GM12878 (cell line): ENCODE results near the gene EPB41L4B. TPM values are rescaled to one million over a fixed set of nuclear protein-coding genes. Genes with fewer than 3 reads are reported as not detected.

Source experiments
- ATAC-seq: fragments of 200-7000 bp; cut with Tn5 transposase; 3 replicates; pipeline ENCODE4 v1.9.1; 2020; ENCODE audit warnings: mild to moderate bottlenecking, moderate library complexity
- BruUV-seq: library from RNA; stranded (reverse); fragments of 400-500 nt; replicated peaks from 2 replicates; lab custom pipeline; 2021; lab: Mats Ljungman, UMichigan
- CTCF ChIA-PET: fragments of 300-600 bp; sonication (Branson Sonifier 250); formaldehyde crosslinking; extraction: SDS; loops from one replicate; lab custom pipeline; 2021; ENCODE audit warnings: inconsistent platforms; lab: Yijun Ruan, JAX
- POLR2A ChIA-PET: fragments of 350-600 bp; formaldehyde crosslinking; extraction: SDS; loops from one replicate; lab custom pipeline; 2021; ENCODE audit warnings: inconsistent platforms; lab: Charles Lee
- RAD21 ChIA-PET: fragments of 300-600 bp; sonication (Branson Sonifier 250); formaldehyde crosslinking; loops from one replicate; lab custom pipeline; 2023; ENCODE audit warnings: antibody characterized with exemption; ENCODE audit not compliant: unreplicated experiment; lab: Charles Lee
- SMC1A ChIA-PET: fragments of 300-600 bp; sonication (Branson Sonifier 250); formaldehyde crosslinking; loops from one replicate; lab custom pipeline; 2023; ENCODE audit not compliant: unreplicated experiment, uncharacterized antibody; lab: Charles Lee
- DNase-seq: peaks from one replicate; pipeline ENCODE4 v3.0.0-alpha.2; 2011; ENCODE audit warnings: low read depth, low spot score
- FAIRE-seq: peaks from 3 replicates; lab custom pipeline; 2011; peaks lifted over from hg19 to GRCh38; lab: Jason Lieb, UNC
- H2AFZ ChIP-seq: 2 replicates; pipeline ENCODE4 v1.6.0; 2011; ENCODE audit warnings: low read depth, low read length, control low read depth; ENCODE audit not compliant: control insufficient read depth
- H3K27ac ChIP-seq: 2 replicates; pipeline ENCODE4 v1.5.1; 2011; ENCODE audit warnings: control low read depth; ENCODE audit not compliant: control insufficient read depth, insufficient read depth
- H3K27me3 ChIP-seq, 2 experiments: replicated peaks in 1 of 2; 2 replicates each; pipeline versions ENCODE4 v1.6.0 to v1.6.1; 2011; ENCODE audit warnings: low read length in 1 of 2; ENCODE audit not compliant: control insufficient read depth in 2 of 2, insufficient read depth in 2 of 2
- H3K36me3 ChIP-seq, 2 experiments: 2 replicates each; pipeline ENCODE4 v1.5.1; 2011; ENCODE audit warnings: low read length in 1 of 2; ENCODE audit not compliant: control insufficient read depth in 2 of 2, insufficient read depth in 2 of 2
- H3K4me1 ChIP-seq: 2 replicates; pipeline ENCODE4 v1.6.1; 2011; ENCODE audit warnings: mild to moderate bottlenecking, low read length, moderate library complexity, mixed read lengths; ENCODE audit not compliant: control insufficient read depth, insufficient read depth
- H3K4me2 ChIP-seq: 2 replicates; pipeline ENCODE4 v1.6.0; 2011; ENCODE audit warnings: control low read depth; ENCODE audit not compliant: control insufficient read depth, insufficient read depth
- H3K4me3 ChIP-seq: fragments of 200-600 bp; sonication (generic); 2 replicates; pipeline ENCODE4 v1.5.1; 2016
- H3K79me2 ChIP-seq: 2 replicates; pipeline ENCODE4 v1.6.0; 2011; ENCODE audit warnings: low read length; ENCODE audit not compliant: control insufficient read depth, insufficient read depth
- H3K9ac ChIP-seq: 2 replicates; pipeline ENCODE4 v1.8.0; 2011; ENCODE audit warnings: low read length, control low read depth, mixed read lengths; ENCODE audit not compliant: control insufficient read depth, insufficient read depth
- H3K9me3 ChIP-seq: replicated peaks from 3 replicates; pipeline ENCODE4 v1.5.1; 2011; ENCODE audit warnings: mild to moderate bottlenecking, low read length; ENCODE audit not compliant: control insufficient read depth, insufficient read depth
- H4K20me1 ChIP-seq: 2 replicates; pipeline ENCODE4 v1.6.0; 2011; ENCODE audit not compliant: control insufficient read depth, insufficient read depth
- ASH2L ChIP-seq: fragments of 300-600, 200-600 bp; sonication (generic); IDR thresholded peaks from 2 replicates; pipeline ENCODE4 v1.6.1; 2017; ENCODE audit warnings: low read depth, mild to moderate bottlenecking, borderline replicate concordance
- FOXM1 ChIP-seq: IDR thresholded peaks from 2 replicates; pipeline ENCODE4 v1.6.1; 2012; ENCODE audit warnings: low read depth, mild to moderate bottlenecking, inconsistent platforms, low read length, moderate library complexity
- IRF3 ChIP-seq: fragments of 450-650 bp; IDR thresholded peaks from 2 replicates; pipeline ENCODE4 v1.6.1; 2014; ENCODE audit warnings: mild to moderate bottlenecking
- NFIC ChIP-seq: IDR thresholded peaks from 2 replicates; pipeline ENCODE4 v1.6.1; 2012; ENCODE audit warnings: low read depth, mild to moderate bottlenecking, inconsistent platforms, low read length, moderate library complexity
- POLR2A ChIP-seq: IDR thresholded peaks from 2 replicates; pipeline ENCODE4 v1.6.1; 2011; ENCODE audit warnings: low read depth, mild to moderate bottlenecking, low read length
- RCOR1 ChIP-seq: conservative IDR thresholded peaks from 2 replicates; pipeline ENCODE4 v1.6.1; 2012; ENCODE audit warnings: low read depth, low read length, improper control_type of control experiment
- SIN3A ChIP-seq: IDR thresholded peaks from 2 replicates; pipeline ENCODE4 v1.6.1; 2012; ENCODE audit warnings: low read depth, low read length, improper control_type of control experiment
- YBX1 ChIP-seq: fragments of 450-650 bp; IDR thresholded peaks from 2 replicates; pipeline ENCODE4 v1.6.1; 2016; ENCODE audit warnings: antibody characterized with exemption
- ZNF622 ChIP-seq: fragments of 450-650 bp; IDR thresholded peaks from 2 replicates; pipeline ENCODE4 v1.6.1; 2017; ENCODE audit warnings: mild to moderate bottlenecking, inconsistent platforms
- WGBS: methylation state at CpG from one replicate; pipeline ENCODE4 v1.1.6; 2016; ENCODE audit warnings: low lambda C conversion rate; ENCODE audit not compliant: insufficient replicate concordance, insufficient coverage; ENCODE audit errors: missing lambda C conversion rate; 5-methylcytosine and 5-hydroxymethylcytosine counted together
- in situ Hi-C: fragments of 300-500 bp; cut with MboI; formaldehyde crosslinking; loops from 9 replicates; pipeline ENCODE4 v1.14.3; 2018; ENCODE audit warnings: mixed read lengths
- intact Hi-C: fragments of 100-400 bp; cut with micrococcal nuclease; formaldehyde crosslinking; loops from one replicate; pipeline ENCODE4 v1.14.2; 2022; ENCODE audit not compliant: unreplicated experiment
- polyA plus RNA-seq, 11 experiments: library from polyadenylated mRNA; depleted of rRNA in 4 of 11; unstranded in 6 of 11; stranded (reverse) in 5 of 11; fragments of >200 nt; fragmentation: Nextera tagmentation in 4 of 11; fragmentation: Illumina TruSeq in 1 of 11; extraction: Ambion mirVana in 4 of 11; extraction: Trizol in 1 of 11; gene quantifications; 1 replicate in 1 of 11; 2 replicates in 10 of 11; pipeline versions ENCODE4 v1.2.1 to v1.2.3, GENCODE V29; 2011 to 2016; ENCODE audit warnings: inconsistent platforms in 2 of 11, missing spikeins in 2 of 11, low read depth in 1 of 11
- total RNA-seq, 4 experiments: library from RNA; depleted of rRNA in 3 of 4; stranded (reverse); fragments of >200 nt in 3 of 4; fragmentation: Illumina TruSeq in 1 of 4; extraction: Trizol in 1 of 4; gene quantifications; 2 replicates each; pipeline versions ENCODE4 v1.2.1 to v1.2.3, GENCODE V29; 2013 to 2021
- TF ChIP-seq, protein P1 (sequence below): fragments of 450-650 bp; IDR thresholded peaks from 2 replicates; pipeline ENCODE4 v1.6.1; 2017; ENCODE audit warnings: mild to moderate bottlenecking, low read depth, inconsistent platforms; ENCODE audit not compliant: poor library complexity, severe bottlenecking

The EPB41L4B gene
- total and polyA plus RNA-seq, 10 of the 15 experiments (the other 5 are each of a cell fraction or from before 2014, with no cell fraction given): 0.04 to 0.75 (median 0.13) TPM; not detected in 1

- Histone ChIP-seq H3K36me3 (no peaks in the 10 kb centered on the region), H4K20me1 (no peaks in the 10 kb centered on the region), H2AFZ (no peak overlapping the region), H3K27ac (no peak overlapping the region), H3K4me2 (no peak overlapping the region), H3K4me1 (no peaks in the 10 kb centered on the region; the same call in 1 of the 2 replicates), H3K4me3 (no peak overlapping the region), H3K27me3 (peaks cover 0 to 2% of the 10 kb centered on the region in 2 experiments; a peak in 2 of 4 replicates), H3K9ac (no peak overlapping the region), H3K9me3 (no peaks in the 10 kb centered on the region), H3K79me2 (no peaks in the 10 kb centered on the region)
- DNase-seq (no peak), FAIRE-seq (no peak), ATAC-seq (no peak)
- POLR2A ChIA-PET: interaction anchor here (0.5 to 0.6 kb wide), 2 partner anchors 152 to 474 kb away, joined by 3 read pairs; no protein-coding TSS in a partner anchor
- CTCF ChIA-PET: interaction anchor here (0.6 to 3.2 kb wide), 9 partner anchors 10 to 274 kb away, joined by 3 to 14 read pairs (median 4); no protein-coding TSS in a partner anchor
- TF ChIP-seq FOXM1 (no peak), ZNF622 (no peak), RCOR1 (no peak), SIN3A (no peak), ASH2L (no peak), NFIC (no peak), YBX1 (no peak), POLR2A (no peak), IRF3 (no peak)
- TF ChIP-seq, protein P1, sequence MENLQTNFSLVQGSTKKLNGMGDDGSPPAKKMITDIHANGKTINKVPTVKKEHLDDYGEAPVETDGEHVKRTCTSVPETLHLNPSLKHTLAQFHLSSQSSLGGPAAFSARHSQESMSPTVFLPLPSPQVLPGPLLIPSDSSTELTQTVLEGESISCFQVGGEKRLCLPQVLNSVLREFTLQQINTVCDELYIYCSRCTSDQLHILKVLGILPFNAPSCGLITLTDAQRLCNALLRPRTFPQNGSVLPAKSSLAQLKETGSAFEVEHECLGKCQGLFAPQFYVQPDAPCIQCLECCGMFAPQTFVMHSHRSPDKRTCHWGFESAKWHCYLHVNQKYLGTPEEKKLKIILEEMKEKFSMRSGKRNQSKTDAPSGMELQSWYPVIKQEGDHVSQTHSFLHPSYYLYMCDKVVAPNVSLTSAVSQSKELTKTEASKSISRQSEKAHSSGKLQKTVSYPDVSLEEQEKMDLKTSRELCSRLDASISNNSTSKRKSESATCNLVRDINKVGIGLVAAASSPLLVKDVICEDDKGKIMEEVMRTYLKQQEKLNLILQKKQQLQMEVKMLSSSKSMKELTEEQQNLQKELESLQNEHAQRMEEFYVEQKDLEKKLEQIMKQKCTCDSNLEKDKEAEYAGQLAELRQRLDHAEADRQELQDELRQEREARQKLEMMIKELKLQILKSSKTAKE: no peak
- RAD21 ChIA-PET: interaction anchor here (0.6 to 1.7 kb wide), 4 partner anchors 113 to 249 kb away, joined by 3 to 8 read pairs (median 4); no protein-coding TSS in a partner anchor
- in situ Hi-C loops: loop anchor here (10.0 kb wide), 1 partner anchor 232 kb away; no protein-coding TSS in a partner anchor
- SMC1A ChIA-PET: interaction anchor here (0.9 to 2.7 kb wide), 2 partner anchors 9 to 228 kb away, joined by 3 to 7 read pairs; no protein-coding TSS in a partner anchor
- no TSS peak for BruUV-seq
- intact Hi-C loops: loop anchor here (5.0 kb wide), 1 partner anchor 280 kb away; no protein-coding TSS in a partner anchor
- 48% methylated on average over 2 of the region's 2 CpGs for WGBS
These were observed 78.1 kb downstream of the EPB41L4B start for GRCh38 chr9:109242741-109243140.
